ENCODE results near the gene MAF. TPM values are rescaled to one million over a fixed set of nuclear protein-coding genes. Genes with fewer than 3 reads are reported as not detected.

MAF gene
- not detected in 2 replicates for total RNA-seq (2011; cell fraction: chromatin; rRNA removed; ENCODE audit: low replicate concordance)
- not detected in 2 replicates for total RNA-seq (2011; cell fraction: nucleolus; rRNA removed)
- not detected in 2 replicates for total RNA-seq (2011; cell fraction: nucleoplasm; rRNA removed)
- 0.29 TPM in 1 of 2 replicates, not detected in the other for total RNA-seq (2014; rRNA removed)
- not detected in 2 replicates for total RNA-seq (2014; rRNA removed; fragmentation: Illumina TruSeq; extraction: Trizol)
- not detected in 2 replicates for total RNA-seq (2015; rRNA removed; fragmentation: Illumina TruSeq; extraction: Trizol)
- 0.16 and 0.18 TPM in 2 replicates for total RNA-seq (2021)
- 0.01 TPM in 1 of 2 replicates, not detected in the other for polyA plus RNA-seq (2011; rRNA removed)
- not detected in 2 replicates for polyA plus RNA-seq (2011; cell fraction: cytosol; rRNA removed)
- not detected in 2 replicates for polyA plus RNA-seq (2011; cell fraction: nucleus; rRNA removed)
- polyA plus RNA-seq (2012) = 0.01 TPM in 2 replicates
- polyA plus RNA-seq (2014; fragmentation: Illumina TruSeq; extraction: Trizol) = not detected in 2 replicates
- polyA plus RNA-seq (2014; fragmentation: Nextera tagmentation; extraction: Ambion mirVana) = not detected
- not detected in 2 replicates for polyA plus RNA-seq (2014; rRNA removed)
- not detected in 2 replicates for polyA minus RNA-seq (2011; rRNA and poly(A)+ RNA removed)
- not detected in 2 replicates for polyA minus RNA-seq (2011; cell fraction: cytosol; rRNA and poly(A)+ RNA removed)
- polyA minus RNA-seq (2011; cell fraction: nucleus; rRNA and poly(A)+ RNA removed) = not detected in 2 replicates
- Bru-seq, nascent RNA = not detected
- BruChase-seq, experiment 1, labeled RNA remaining after a 2-hour chase = percentile 6 among the genes with signal in this experiment
- not detected for BruChase-seq, experiment 2, labeled RNA remaining after a 6-hour chase
- long read RNA-seq, experiment 1 = 0 reads
- long read RNA-seq, experiment 2 = 0 reads
- long read RNA-seq, experiment 3 = 0 reads

- DNase-seq (ENCODE audit: extremely low read depth in 1 of 4, low spot score in 3 of 4) (peak; percentile 43 to 53 (median 52)), FAIRE-seq (no peak), ATAC-seq (peak; percentile 76)
- CTCF ChIA-PET (ENCODE audit: low intra/inter-chr PET ratio) = no interaction called here
- Histone ChIP-seq H3K36me3 (ENCODE audit: control insufficient read depth, insufficient read depth, low read length) (no peaks in the 10 kb centered on the region), H4K20me1 (replicated peaks; ENCODE audit: control insufficient read depth, insufficient read depth, low read length) (no peaks in the 10 kb centered on the region), H3K27me3 (ENCODE audit: control insufficient read depth in 2 of 2, insufficient read depth in 2 of 2, low read length in 2 of 2) (peaks cover 15 to 19% of the 10 kb centered on the region in 2 experiments), H3K79me2 (ENCODE audit: control insufficient read depth, insufficient read depth, low read length) (no peaks in the 10 kb centered on the region), H3K9ac (ENCODE audit: insufficient read depth in 1 of 2, low read depth in 2 of 2, low read length in 2 of 2) (no peak within 1 kb of the TSS), H3K4me3 (no peak within 1 kb of the TSS), H3K9me1 (ENCODE audit: control insufficient read depth, insufficient read depth, low read length) (no peaks in the 10 kb centered on the region), H3K9me3 (replicated peaks; ENCODE audit: control insufficient read depth, insufficient read depth, low read depth, low read length) (no peaks in the 10 kb centered on the region), H3K4me2 (ENCODE audit: insufficient read depth, low read length) (peak within 1 kb of the TSS; percentile 18; the same call in 1 of the 2 replicates), H3K4me1 (replicated peaks in 1 of 2; ENCODE audit: control insufficient read depth in 2 of 2, insufficient read depth in 2 of 2, low read length in 2 of 2) (peaks cover 0 to 27% of the 10 kb centered on the region in 2 experiments; a peak in 3 of 5 replicates), H2AFZ (ENCODE audit: low read depth, low read length) (no peak within 1 kb of the TSS), H3K27ac (ENCODE audit: extremely low read depth, low read depth, low read length) (no peak within 1 kb of the TSS)
- 4% methylated on average over 25 of the region's 25 CpGs for WGBS (ENCODE audit: insufficient coverage, low coverage, missing lambda C conversion rate)
- no TSS peak for BruUV-seq (replicated peaks)
- POLR2A ChIA-PET = no interaction called here
- in situ Hi-C loops (cut with MboI) = no loop called here
- intact Hi-C loops (cut with micrococcal nuclease) = loop anchor here (2.0 to 5.0 kb wide), 2 partner anchors 266 to 893 kb away; no protein-coding TSS in a partner anchor
- TF ChIP-seq ZFPM2 (CRISPR knock-in tag; IDR thresholded peaks at IDR 0.05) = no peak
- no peak for TF ChIP-seq BRD9 (IDR thresholded peaks at IDR 0.05; ENCODE audit: low read depth, partially characterized antibody)
- no peak for TF ChIP-seq GATA2 (CRISPR knock-in tag; IDR thresholded peaks at IDR 0.05)
- TF ChIP-seq ZNF318 (IDR thresholded peaks at IDR 0.05; ENCODE audit: borderline replicate concordance in 1 of 2, low read depth in 1 of 2) = peak in 1 of 2 experiments; percentile 78; a peak in 2 of 4 replicates
- no peak for TF ChIP-seq ATF1 (CRISPR knock-in tag; IDR thresholded peaks at IDR 0.05)
- TF ChIP-seq ATF1 (tag; IDR thresholded peaks at IDR 0.05) = peak; percentile 81
- no peak for TF ChIP-seq IRF1 (CRISPR knock-in tag; IDR thresholded peaks at IDR 0.05; ENCODE audit: borderline replicate concordance)
- TF ChIP-seq ZNF830 (CRISPR knock-in tag; IDR thresholded peaks at IDR 0.05) = no peak
- no peak for TF ChIP-seq SMAD1 (IDR thresholded peaks at IDR 0.05; ENCODE audit: low read depth, low read length, partially characterized antibody)
Measured at GRCh38 chr16:79600638-79601091, at the start of gene MAF. Gene MAF (minus strand): TSS chr16:79600737. CDS start chr16:79599902, 835 bp downstream.
